Neural crest cell (in vitro differentiated cells): ENCODE measurements around the gene CDCA5. TPM values are rescaled to one million over a fixed set of nuclear protein-coding genes. Genes with fewer than 3 reads are reported as not detected.
A peak's percentile ranks its signal among the peaks of the same experiment; 100 is the strongest.

ENCODE experiments used
- DNase-seq: peaks from one replicate; pipeline ENCODE4 v3.0.0; 2021; ENCODE audit warnings: low read depth, mixed read lengths, low spot score
- H3K27ac Mint-ChIP-seq: one replicate; pipeline ENCODE4 v1.8.0; 2021; ENCODE audit warnings: mild to moderate bottlenecking, mixed read lengths; ENCODE audit not compliant: unreplicated experiment
- H3K27me3 Mint-ChIP-seq: 2 replicates; pipeline ENCODE4 v1.8.0; 2021; ENCODE audit warnings: low read depth, mild to moderate bottlenecking, mixed read lengths
- H3K36me3 Mint-ChIP-seq: 2 replicates; pipeline ENCODE4 v1.8.0; 2021; ENCODE audit warnings: low read depth, mild to moderate bottlenecking, mixed read lengths
- H3K4me1 Mint-ChIP-seq: 2 replicates; pipeline ENCODE4 v1.8.0; 2021; ENCODE audit warnings: mixed read lengths
- H3K4me3 Mint-ChIP-seq: one replicate; pipeline ENCODE4 v1.8.0; 2021; ENCODE audit warnings: mild to moderate bottlenecking, mixed read lengths
- H3K9me3 Mint-ChIP-seq: 2 replicates; pipeline ENCODE4 v1.8.0; 2021; ENCODE audit warnings: mixed read lengths
- CTCF ChIP-seq: fragments of 200-600 bp; sonication (generic); conservative IDR thresholded peaks from 2 replicates; pipeline ENCODE4 v1.5.0; 2021; ENCODE audit warnings: antibody characterized with exemption, mild to moderate bottlenecking
- total RNA-seq: library from RNA; stranded (reverse); gene quantifications from 2 replicates; pipeline ENCODE4 v1.2.1, GENCODE V29; 2021

Gene CDCA5
- total RNA-seq, 1 donor from 2014 or later, result 84.8 TPM

- Mint-ChIP-seq H3K9me3 (no peaks in the 10 kb centered on the region), H3K36me3 (no peaks in the 10 kb centered on the region), H3K4me1 (no peaks in the 10 kb centered on the region), H3K4me3 (no peak overlapping the region), H3K27me3 (peaks cover 9% of the 10 kb centered on the region), H3K27ac (no peak overlapping the region)
- TF ChIP-seq CTCF, result peak; percentile 29
- no peak for DNase-seq
These were observed 22.9 kb downstream of the CDCA5 start for GRCh38 chr11:65060913-65061408.

GRCh38 chr11:65059959-65060824 is 23.6 kb downstream of the CDCA5 start:
- no peaks in the 10 kb centered on the region for H3K9me3 Mint-ChIP-seq
- no peak overlapping the region for H3K27ac Mint-ChIP-seq
- DNase-seq, result no peak
- TF ChIP-seq CTCF, result no peak
- no peaks in the 10 kb centered on the region for H3K36me3 Mint-ChIP-seq
- H3K27me3 Mint-ChIP-seq, result peaks cover 9% of the 10 kb centered on the region
- no peak overlapping the region for H3K4me3 Mint-ChIP-seq
- no peaks in the 10 kb centered on the region for H3K4me1 Mint-ChIP-seq

GRCh38 chr11:65059523-65059922 is 24.3 kb downstream of the CDCA5 start:
- H3K9me3 Mint-ChIP-seq, result no peaks in the 10 kb centered on the region
- no peak for DNase-seq
- H3K27ac Mint-ChIP-seq, result no peak overlapping the region
- H3K36me3 Mint-ChIP-seq, result no peaks in the 10 kb centered on the region
- no peak for TF ChIP-seq CTCF
- peaks cover 9% of the 10 kb centered on the region for H3K27me3 Mint-ChIP-seq
- H3K4me1 Mint-ChIP-seq, result no peaks in the 10 kb centered on the region
- no peak overlapping the region for H3K4me3 Mint-ChIP-seq

DNA sequence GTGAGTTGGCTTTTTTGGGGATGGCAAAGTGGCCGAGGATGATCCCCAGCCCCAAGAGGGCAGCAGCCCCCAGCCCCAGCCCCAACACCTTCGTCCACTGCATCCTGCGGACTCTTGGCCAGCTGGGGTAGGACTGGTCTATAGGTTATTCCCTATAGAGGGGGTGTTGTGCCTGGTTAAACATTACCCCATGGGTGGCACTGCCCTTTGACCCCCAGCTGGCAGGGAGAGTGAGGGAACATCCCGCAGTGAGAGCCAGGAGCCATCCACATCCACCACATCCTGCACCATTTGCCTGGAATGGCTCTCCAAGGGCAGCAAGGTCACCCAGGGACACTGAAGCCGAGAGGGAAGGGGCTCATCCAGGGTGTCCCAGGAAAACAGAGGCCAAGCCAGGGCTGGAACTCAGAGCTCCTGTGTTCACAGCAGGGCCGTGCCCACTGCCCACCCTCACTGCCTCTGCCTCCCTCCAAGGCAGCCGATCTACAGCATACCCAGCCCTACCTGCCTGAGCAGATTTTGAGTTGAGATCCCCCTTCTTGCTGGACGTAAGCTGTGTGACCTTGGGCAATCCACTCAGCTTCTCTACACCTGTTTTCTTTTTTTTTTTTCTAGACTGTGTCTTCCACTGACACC is 25.3 kb downstream of the CDCA5 start, which contains the start of gene NAALADL1:
NAALADL1 (minus strand) TSS at position 135 of the 636 bp plus-strand sequence; CDS start at position 103, 32 bp downstream.
- DNase-seq, result no peak
- Mint-ChIP-seq H3K9me3 (no peaks in the 10 kb centered on the region), H3K4me1 (no peaks in the 10 kb centered on the region), H3K27ac (no peak within 1 kb of the TSS), H3K27me3 (peaks cover 12% of the 10 kb centered on the region), H3K4me3 (no peak within 1 kb of the TSS), H3K36me3 (no peaks in the 10 kb centered on the region)
- no peak for TF ChIP-seq CTCF

GRCh38 chr11:65058012-65058411 is 25.8 kb downstream of the CDCA5 start:
- TF ChIP-seq CTCF, result no peak
- no peak overlapping the region for H3K27ac Mint-ChIP-seq
- H3K27me3 Mint-ChIP-seq, result peaks cover 12% of the 10 kb centered on the region
- DNase-seq, result no peak
- H3K9me3 Mint-ChIP-seq, result no peaks in the 10 kb centered on the region
- H3K4me3 Mint-ChIP-seq, result no peak overlapping the region
- no peaks in the 10 kb centered on the region for H3K36me3 Mint-ChIP-seq
- H3K4me1 Mint-ChIP-seq, result no peaks in the 10 kb centered on the region
